HepG2 (cell line): ENCODE results near the gene SPI1. TPM values are rescaled to one million over a fixed set of nuclear protein-coding genes. Genes with fewer than 3 reads are reported as not detected.

Experiments
- ATAC-seq: fragments of 200-7000 bp; cut with Tn5 transposase; 3 replicates; pipeline ENCODE4 v1.9.1; 2020; ENCODE audit warnings: mild to moderate bottlenecking, moderate library complexity
- BruUV-seq: library from RNA; stranded (reverse); fragments of 400-500 nt; replicated peaks from 2 replicates; lab custom pipeline; 2021; lab: Mats Ljungman, UMichigan
- CTCF ChIA-PET: fragments of 300-600 bp; formaldehyde crosslinking; extraction: SDS; loops from one replicate; lab custom pipeline; 2021; ENCODE audit warnings: low total read pairs, inconsistent platforms, low intra/inter-chr PET ratio; lab: Yijun Ruan, JAX
- POLR2A ChIA-PET: fragments of 350-600 bp; sonication (Branson Sonifier 250); formaldehyde crosslinking; loops from one replicate; lab custom pipeline; 2020; ENCODE audit warnings: antibody characterized with exemption, inconsistent platforms; lab: Yijun Ruan, JAX
- DNase-seq: peaks from one replicate; pipeline ENCODE4 v3.0.0-alpha.2; 2015; ENCODE audit warnings: low spot score
- FAIRE-seq: peaks from 3 replicates; lab custom pipeline; 2011; peaks lifted over from hg19 to GRCh38; lab: Jason Lieb, UNC
- H2AFZ ChIP-seq: one replicate; pipeline ENCODE4 v1.6.1; 2011; ENCODE audit warnings: low read length, inconsistent platforms
- H3K27ac ChIP-seq: fragments of 300-600 bp; 3 replicates; pipeline ENCODE4 v1.8.0; 2011; ENCODE audit warnings: mixed run types, mild to moderate bottlenecking, mixed read lengths, low read length, inconsistent platforms; ENCODE audit not compliant: insufficient read depth; ENCODE audit errors: extremely low read length
- H3K27me3 ChIP-seq, 2 experiments: fragments of 200-600 bp in 1 of 2; 2 replicates in 1 of 2; 3 replicates in 1 of 2; pipeline versions ENCODE4 v1.6.0 to v1.8.0; 2011; ENCODE audit warnings: low read length in 2 of 2, mild to moderate bottlenecking in 2 of 2, moderate library complexity in 2 of 2, inconsistent platforms in 1 of 2; ENCODE audit not compliant: insufficient read depth in 2 of 2, control insufficient read depth in 1 of 2
- H3K36me3 ChIP-seq, 2 experiments: fragments of 200-600 bp in 1 of 2; replicated peaks in 1 of 2; 2 replicates in 1 of 2; 3 replicates in 1 of 2; pipeline versions ENCODE4 v1.5.1 to v1.8.0; 2011; ENCODE audit warnings: low read length in 2 of 2, inconsistent platforms in 1 of 2; ENCODE audit not compliant: insufficient read depth in 2 of 2, control insufficient read depth in 1 of 2
- H3K4me1 ChIP-seq: 2 replicates; pipeline ENCODE4 v1.5.1; 2012; ENCODE audit warnings: low read length, inconsistent platforms; ENCODE audit not compliant: insufficient read depth
- H3K4me2 ChIP-seq: 2 replicates; pipeline ENCODE4 v1.6.0; 2011; ENCODE audit warnings: low read depth, low read length, inconsistent platforms
- H3K4me3 ChIP-seq, 3 experiments: fragments of 200-600 bp in 1 of 3; sonication (generic), shearing (Covaris generic) in 1 of 3; replicated peaks in 1 of 3; 2 replicates each; pipeline ENCODE4 v1.5.1; 2011 to 2016; ENCODE audit warnings: low read length in 3 of 3, inconsistent platforms in 2 of 3, low read depth in 2 of 3, mild to moderate bottlenecking in 2 of 3, control low read depth in 1 of 3, mixed read lengths in 1 of 3; ENCODE audit not compliant: insufficient read depth in 1 of 3
- H3K79me2 ChIP-seq: one replicate; pipeline ENCODE4 v1.6.1; 2011; ENCODE audit warnings: low read length, inconsistent platforms; ENCODE audit not compliant: insufficient read depth
- H3K9ac ChIP-seq: 2 replicates; pipeline ENCODE4 v1.6.0; 2011; ENCODE audit warnings: mild to moderate bottlenecking, low read depth, low read length, inconsistent platforms; ENCODE audit not compliant: insufficient read depth
- H3K9me3 ChIP-seq: 2 replicates; pipeline ENCODE4 v1.5.1; 2012; ENCODE audit warnings: mild to moderate bottlenecking, low read length
- H4K20me1 ChIP-seq: 2 replicates; pipeline ENCODE4 v1.6.0; 2011; ENCODE audit warnings: inconsistent platforms, mild to moderate bottlenecking, low read length, moderate library complexity; ENCODE audit not compliant: insufficient read depth
- AGO2 ChIP-seq: fragments of 200-400 bp; formaldehyde crosslinking; optimal IDR thresholded peaks from 2 replicates; pipeline ENCODE3; 2017; ENCODE audit warnings: mild to moderate bottlenecking, low read depth, low read length, moderate library complexity
- ATF7 ChIP-seq, 2 experiments: fragments of 450-650 bp in 1 of 2; sonication (generic) in 1 of 2; formaldehyde crosslinking in 1 of 2; IDR thresholded peaks; 2 replicates each; pipeline versions ENCODE4 v1.4.0 to v1.6.1; 2016 to 2020; ENCODE audit warnings: antibody characterized with exemption in 1 of 2, mild to moderate bottlenecking in 1 of 2, missing genetic modification reagents in 1 of 2
- CHD2 ChIP-seq: IDR thresholded peaks from 2 replicates; pipeline ENCODE4 v1.6.1; 2011; ENCODE audit warnings: low read depth, low read length, improper control_type of control experiment
- MAF1 ChIP-seq: sonication (generic); formaldehyde crosslinking; IDR thresholded peaks from 2 replicates; pipeline ENCODE4 v1.5.0; 2020; ENCODE audit warnings: missing genetic modification reagents, borderline replicate concordance
- WGBS: methylation state at CpG from one replicate; pipeline ENCODE4 v1.1.6; 2017; ENCODE audit warnings: low lambda C conversion rate; 5-methylcytosine and 5-hydroxymethylcytosine counted together
- in situ Hi-C: cut with HindIII; loops from 2 replicates; pipeline ENCODE4 v1.10.0; 2017; ENCODE audit warnings: low pct_unique_long_range_greater_than_20kb; ENCODE audit not compliant: extremely low pct_ligation_motif_present
- intact Hi-C: fragments of 100-400 bp; cut with micrococcal nuclease; formaldehyde crosslinking; loops from one replicate; pipeline ENCODE4 v1.10.0; 2022; ENCODE audit not compliant: unreplicated experiment
- polyA plus RNA-seq, 8 experiments: library from polyadenylated mRNA; depleted of rRNA in 3 of 8; stranded (reverse) in 7 of 8; unstranded in 1 of 8; fragments of >200 nt; fragmentation: Illumina TruSeq in 4 of 8; extraction: Trizol in 4 of 8; gene quantifications; 2 replicates each; pipeline versions ENCODE4 v1.2.1 to v1.2.3, GENCODE V29; 2011 to 2016; ENCODE audit warnings: low read depth in 4 of 8, missing spikeins in 1 of 8, mixed read lengths in 1 of 8; ENCODE audit not compliant: insufficient read depth in 1 of 8
- total RNA-seq, 5 experiments: library from RNA; depleted of rRNA; stranded (reverse); fragments of >200 nt; fragmentation: Illumina TruSeq; extraction: Trizol; gene quantifications; 2 replicates each; pipeline ENCODE4 v1.2.3, GENCODE V29; 2016; ENCODE audit warnings: low read depth in 1 of 5
- TF ChIP-seq, protein P1 (sequence below): sonication (generic); formaldehyde crosslinking; IDR thresholded peaks from 2 replicates; pipeline ENCODE4 v1.4.0; 2020; ENCODE audit warnings: low read depth, mild to moderate bottlenecking, missing genetic modification reagents

The SPI1 gene
- total and polyA plus RNA-seq, 2 of the 13 experiments (the other 11 are each of a cell fraction or from before 2014, with no cell fraction given) = not detected

DNA sequence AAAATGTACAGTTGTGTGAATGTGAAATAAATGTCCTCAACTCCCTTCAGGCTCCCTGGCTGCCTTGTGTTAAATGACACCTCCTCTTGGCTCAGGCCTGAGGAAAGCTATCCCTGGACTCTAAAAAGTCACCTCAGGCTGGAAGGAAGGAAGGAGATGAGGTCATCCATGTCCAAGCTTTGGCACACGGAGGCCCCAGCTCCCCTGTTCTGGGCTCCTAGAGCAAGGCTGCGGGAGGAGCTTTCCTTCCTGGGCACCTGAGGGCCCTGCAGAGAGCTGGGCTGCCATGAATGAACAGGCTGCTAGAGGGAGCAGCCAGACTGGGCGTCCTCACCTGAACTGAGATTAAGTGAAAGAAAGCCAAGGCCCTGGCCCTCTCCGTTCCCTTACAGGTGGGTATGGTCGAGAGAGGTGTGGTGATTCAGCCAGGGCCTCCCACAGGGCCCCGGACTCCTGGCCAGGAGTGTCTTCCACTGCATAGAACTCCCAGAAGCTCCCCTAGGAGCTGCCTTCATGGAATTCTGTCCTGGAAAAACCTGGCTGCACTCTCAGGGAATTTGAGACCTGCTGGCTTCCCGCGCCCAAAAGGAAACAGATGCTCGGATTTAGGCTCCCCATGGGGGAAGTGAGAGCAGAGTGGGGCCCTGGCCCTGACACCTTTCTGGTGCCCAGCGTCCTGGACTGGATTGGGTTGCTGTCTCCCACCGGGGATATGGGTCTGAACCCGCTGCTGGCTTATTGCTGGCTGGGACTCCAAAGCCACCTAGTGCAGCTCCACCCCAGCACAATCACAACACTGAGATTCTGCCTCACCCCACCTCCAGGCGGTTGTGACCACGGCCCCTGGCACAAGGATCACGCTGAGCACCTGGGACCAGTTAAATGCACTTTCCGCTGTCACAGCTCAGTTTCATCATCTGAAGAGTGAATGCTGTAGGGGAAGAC lies 48.1 kb downstream of the SPI1 start:
- Histone ChIP-seq H4K20me1 (no peaks in the 10 kb centered on the region), H3K27me3 (no peaks in the 10 kb centered on the region), H2AFZ (no peak overlapping the region), H3K4me1 (no peaks in the 10 kb centered on the region), H3K36me3 (peaks cover 10 to 43% of the 10 kb centered on the region in 2 experiments), H3K79me2 (no peaks in the 10 kb centered on the region), H3K4me2 (no peak overlapping the region), H3K27ac (no peak overlapping the region), H3K9ac (no peak overlapping the region), H3K4me3 (no peak overlapping the region), H3K9me3 (no peaks in the 10 kb centered on the region)
- intact Hi-C loops = no loop called here
- FAIRE-seq (no peak), ATAC-seq (peak; percentile 19; the same call in 2 of the 3 replicates), DNase-seq (no peak)
- in situ Hi-C loops = no loop called here
- 87% methylated on average over 9 of the region's 16 CpGs for WGBS
- no TSS peak for BruUV-seq
- CTCF ChIA-PET = interaction anchor here (0.7 kb wide), 1 partner anchor 25 kb away, joined by 3 read pairs; no protein-coding TSS in a partner anchor
- TF ChIP-seq MAF1 (CRISPR knock-in tag) (no peak), AGO2 (peak; percentile 20), ATF7 (IDR thresholded peaks at IDR 0.05) (peak; percentile 34; the same call in 1 of the 2 replicates), ATF7 (CRISPR knock-in tag; IDR thresholded peaks at IDR 0.05) (no peak), CHD2 (no peak)
- TF ChIP-seq, protein P1, sequence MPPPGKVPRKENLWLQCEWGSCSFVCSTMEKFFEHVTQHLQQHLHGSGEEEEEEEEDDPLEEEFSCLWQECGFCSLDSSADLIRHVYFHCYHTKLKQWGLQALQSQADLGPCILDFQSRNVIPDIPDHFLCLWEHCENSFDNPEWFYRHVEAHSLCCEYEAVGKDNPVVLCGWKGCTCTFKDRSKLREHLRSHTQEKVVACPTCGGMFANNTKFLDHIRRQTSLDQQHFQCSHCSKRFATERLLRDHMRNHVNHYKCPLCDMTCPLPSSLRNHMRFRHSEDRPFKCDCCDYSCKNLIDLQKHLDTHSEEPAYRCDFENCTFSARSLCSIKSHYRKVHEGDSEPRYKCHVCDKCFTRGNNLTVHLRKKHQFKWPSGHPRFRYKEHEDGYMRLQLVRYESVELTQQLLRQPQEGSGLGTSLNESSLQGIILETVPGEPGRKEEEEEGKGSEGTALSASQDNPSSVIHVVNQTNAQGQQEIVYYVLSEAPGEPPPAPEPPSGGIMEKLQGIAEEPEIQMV = no peak
- POLR2A ChIA-PET = no interaction called here
